Prostate gland (tissue), 2 donors: Measurements from ENCODE around the gene MAPK8IP1.

Experiments
- CTCF ChIP-seq, 4 experiments: fragments of 200-600 bp in 2 of 4; fragments of 450-650 bp in 2 of 4; sonication (generic) in 2 of 4; IDR thresholded peaks; 1 replicate in 3 of 4; 2 replicates in 1 of 4; pipeline ENCODE4 v1.5.1; 2016 to 2019; ENCODE audit warnings: antibody characterized with exemption in 4 of 4, mild to moderate bottlenecking in 2 of 4, moderate library complexity in 2 of 4
- POLR2A ChIP-seq: fragments of 450-650 bp; IDR thresholded peaks from one replicate; pipeline ENCODE4 v1.6.1; 2016; ENCODE audit warnings: antibody characterized with exemption, mild to moderate bottlenecking

- TF ChIP-seq POLR2A (no peak), CTCF (IDR thresholded peaks at IDR 0.05) (no peak)
Observed at GRCh38 chr11:45884596-45885185, 760 bp upstream of the MAPK8IP1 start.
